Measurements from ENCODE around the gene VWA3B. TPM values are rescaled to one million over a fixed set of nuclear protein-coding genes. Genes with fewer than 3 reads are reported as not detected.

The VWA3B gene
- polyA plus RNA-seq, 3 donors, result not detected

DNA sequence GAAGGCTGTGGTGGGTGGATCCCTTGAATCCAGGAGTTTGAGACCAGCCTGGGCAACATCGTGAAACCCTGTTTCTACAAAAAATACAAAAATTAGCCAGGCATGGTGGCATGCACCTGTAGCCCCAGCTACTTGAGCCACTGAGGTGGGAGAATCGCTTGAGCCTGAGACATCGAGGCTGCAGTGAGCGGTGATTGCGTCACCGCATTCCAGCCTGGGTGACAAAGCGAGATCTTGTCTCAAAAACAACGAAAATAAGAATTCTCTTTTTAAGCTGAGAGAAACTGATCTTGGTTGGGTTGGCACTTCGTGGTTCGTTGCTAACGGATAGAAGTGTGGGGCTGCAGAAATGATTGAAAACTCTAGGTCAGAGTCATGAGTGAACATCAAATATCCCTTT is 150.0 kb downstream of the VWA3B start:
- Histone ChIP-seq H3K4me1 (ENCODE audit: control insufficient read depth in 1 of 2, insufficient read depth in 2 of 2, low read length in 2 of 2) (no peaks in the 10 kb centered on the region), H3K9ac (ENCODE audit: insufficient read depth, low read length, poor library complexity, severe bottlenecking) (no peak overlapping the region), H3K36me3 (replicated peaks in 1 of 2; ENCODE audit: control insufficient read depth in 1 of 2, insufficient read depth in 2 of 2, low read length in 2 of 2) (no peaks in the 10 kb centered on the region), H3K27me3 (ENCODE audit: control insufficient read depth in 2 of 2, insufficient read depth in 2 of 2, low read length in 2 of 2) (peaks cover 0 to 4% of the 10 kb centered on the region in 2 donors), H2AFZ (ENCODE audit: insufficient read depth, low read depth, low read length, poor library complexity, severe bottlenecking) (no peak overlapping the region), H3K27ac (ENCODE audit: low read depth in 1 of 2, low read length in 2 of 2) (no peak overlapping the region), H3K4me3 (replicated peaks in 1 of 3; ENCODE audit: low read depth in 2 of 3, low read length in 3 of 3) (no peak overlapping the region), H4K20me1 (ENCODE audit: insufficient read depth, low read length) (no peaks in the 10 kb centered on the region), H3K79me2 (ENCODE audit: insufficient read depth, low read length) (no peaks in the 10 kb centered on the region), H3K4me2 (replicated peaks; ENCODE audit: extremely low read depth, low read length, poor library complexity, severe bottlenecking) (no peak overlapping the region), H3K9me3 (replicated peaks in 1 of 2; ENCODE audit: control insufficient read depth in 1 of 2, insufficient read depth in 1 of 2, low read length in 2 of 2) (no peaks in the 10 kb centered on the region)
- TF ChIP-seq, protein P1, sequence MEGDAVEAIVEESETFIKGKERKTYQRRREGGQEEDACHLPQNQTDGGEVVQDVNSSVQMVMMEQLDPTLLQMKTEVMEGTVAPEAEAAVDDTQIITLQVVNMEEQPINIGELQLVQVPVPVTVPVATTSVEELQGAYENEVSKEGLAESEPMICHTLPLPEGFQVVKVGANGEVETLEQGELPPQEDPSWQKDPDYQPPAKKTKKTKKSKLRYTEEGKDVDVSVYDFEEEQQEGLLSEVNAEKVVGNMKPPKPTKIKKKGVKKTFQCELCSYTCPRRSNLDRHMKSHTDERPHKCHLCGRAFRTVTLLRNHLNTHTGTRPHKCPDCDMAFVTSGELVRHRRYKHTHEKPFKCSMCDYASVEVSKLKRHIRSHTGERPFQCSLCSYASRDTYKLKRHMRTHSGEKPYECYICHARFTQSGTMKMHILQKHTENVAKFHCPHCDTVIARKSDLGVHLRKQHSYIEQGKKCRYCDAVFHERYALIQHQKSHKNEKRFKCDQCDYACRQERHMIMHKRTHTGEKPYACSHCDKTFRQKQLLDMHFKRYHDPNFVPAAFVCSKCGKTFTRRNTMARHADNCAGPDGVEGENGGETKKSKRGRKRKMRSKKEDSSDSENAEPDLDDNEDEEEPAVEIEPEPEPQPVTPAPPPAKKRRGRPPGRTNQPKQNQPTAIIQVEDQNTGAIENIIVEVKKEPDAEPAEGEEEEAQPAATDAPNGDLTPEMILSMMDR (IDR thresholded peaks at IDR 0.05), result no peak
- no peaks in the 10 kb centered on the region for H3K4me1 Mint-ChIP-seq
- H3K36me3 Mint-ChIP-seq, result no peaks in the 10 kb centered on the region
- no peak overlapping the region for H3K4me3 Mint-ChIP-seq
- DNase-seq, result no peak
- H3K9me3 Mint-ChIP-seq, result peaks cover 0 to 2% (median 0%) of the 10 kb centered on the region in 7 donors
- intact Hi-C loops (cut with micrococcal nuclease), result no loop called here
- H3K27me3 Mint-ChIP-seq (ENCODE audit: low read depth in 3 of 3), result peaks cover 6 to 23% (median 18%) of the 10 kb centered on the region in 3 donors
- 87% methylated on average over 9 of the region's 11 CpGs for WGBS (ENCODE audit: insufficient coverage)
- H3K27ac Mint-ChIP-seq, result no peak overlapping the region

DNA sequence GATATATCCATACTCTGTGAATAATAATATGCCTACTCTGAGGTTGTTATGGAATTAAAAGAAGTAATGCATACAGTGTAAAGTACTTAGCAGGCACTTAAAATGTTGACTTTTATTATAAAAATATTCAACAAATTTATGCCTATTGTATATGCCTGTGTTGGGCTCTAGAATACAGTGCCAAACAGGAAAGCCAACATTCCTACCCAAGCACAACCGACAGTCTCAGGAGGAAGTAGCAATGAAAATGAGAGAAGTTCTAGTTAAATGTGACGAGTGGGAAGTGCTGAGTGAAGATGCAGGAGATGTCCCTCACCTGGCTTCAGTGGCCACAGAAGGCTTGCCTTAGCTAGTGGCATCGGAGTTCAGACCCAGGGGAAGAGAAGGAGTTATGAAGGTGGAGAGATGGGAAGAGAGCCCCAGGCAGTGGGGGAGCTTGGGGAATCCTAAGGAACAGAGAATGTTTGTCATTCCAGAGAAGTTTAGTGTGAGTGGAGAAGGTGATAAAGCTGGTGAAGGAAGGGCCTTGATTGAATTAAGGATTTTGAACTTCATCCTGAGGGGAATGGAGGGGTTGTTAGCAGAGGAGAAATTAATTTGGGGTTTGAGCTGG is 153.9 kb downstream of the VWA3B start:
- Histone ChIP-seq H3K36me3 (replicated peaks in 1 of 2; ENCODE audit: control insufficient read depth in 1 of 2, insufficient read depth in 2 of 2, low read length in 2 of 2) (no peaks in the 10 kb centered on the region), H3K9ac (ENCODE audit: insufficient read depth, low read length, poor library complexity, severe bottlenecking) (no peak overlapping the region), H3K79me2 (ENCODE audit: insufficient read depth, low read length) (no peaks in the 10 kb centered on the region), H3K27ac (ENCODE audit: low read depth in 1 of 2, low read length in 2 of 2) (no peak overlapping the region), H3K27me3 (ENCODE audit: control insufficient read depth in 2 of 2, insufficient read depth in 2 of 2, low read length in 2 of 2) (peaks cover 3 to 4% of the 10 kb centered on the region in 2 donors), H3K9me3 (replicated peaks in 1 of 2; ENCODE audit: control insufficient read depth in 1 of 2, insufficient read depth in 1 of 2, low read length in 2 of 2) (no peaks in the 10 kb centered on the region), H3K4me3 (replicated peaks in 1 of 3; ENCODE audit: low read depth in 2 of 3, low read length in 3 of 3) (no peak overlapping the region), H2AFZ (ENCODE audit: insufficient read depth, low read depth, low read length, poor library complexity, severe bottlenecking) (no peak overlapping the region), H4K20me1 (ENCODE audit: insufficient read depth, low read length) (no peaks in the 10 kb centered on the region), H3K4me2 (replicated peaks; ENCODE audit: extremely low read depth, low read length, poor library complexity, severe bottlenecking) (no peak overlapping the region), H3K4me1 (ENCODE audit: control insufficient read depth in 1 of 2, insufficient read depth in 2 of 2, low read length in 2 of 2) (no peaks in the 10 kb centered on the region)
- TF ChIP-seq, protein P1 (IDR thresholded peaks at IDR 0.05), result no peak
- Mint-ChIP-seq H3K4me1 (no peaks in the 10 kb centered on the region), H3K27ac (no peak overlapping the region), H3K9me3 (peaks cover 0 to 2% (median 0%) of the 10 kb centered on the region in 7 donors), H3K36me3 (no peaks in the 10 kb centered on the region), H3K27me3 (ENCODE audit: low read depth in 3 of 3) (peaks cover 7 to 20% (median 18%) of the 10 kb centered on the region in 3 donors), H3K4me3 (no peak overlapping the region)
- no peak for DNase-seq
- 0% methylated on average over 1 of the region's 3 CpGs for WGBS (ENCODE audit: insufficient coverage)
- intact Hi-C loops (cut with micrococcal nuclease), result no loop called here

Data from CD14-positive monocyte (primary cell).